GM18861 (cell line): ENCODE measurements around the gene LAT.
"Not testable (repeated sequence)": the region's sequence is repeated elsewhere in the genome, so short reads cannot be mapped to it uniquely, and the experiment has no call there.

ENCODE experiments used
- ATAC-seq: cut with Tn5 transposase; IDR thresholded peaks from one replicate; pipeline ENCODE4 v1.9.1; 2021; ENCODE audit not compliant: unreplicated experiment

Gene LAT, protein sequence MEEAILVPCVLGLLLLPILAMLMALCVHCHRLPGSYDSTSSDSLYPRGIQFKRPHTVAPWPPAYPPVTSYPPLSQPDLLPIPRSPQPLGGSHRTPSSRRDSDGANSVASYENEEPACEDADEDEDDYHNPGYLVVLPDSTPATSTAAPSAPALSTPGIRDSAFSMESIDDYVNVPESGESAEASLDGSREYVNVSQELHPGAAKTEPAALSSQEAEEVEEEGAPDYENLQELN

DNA sequence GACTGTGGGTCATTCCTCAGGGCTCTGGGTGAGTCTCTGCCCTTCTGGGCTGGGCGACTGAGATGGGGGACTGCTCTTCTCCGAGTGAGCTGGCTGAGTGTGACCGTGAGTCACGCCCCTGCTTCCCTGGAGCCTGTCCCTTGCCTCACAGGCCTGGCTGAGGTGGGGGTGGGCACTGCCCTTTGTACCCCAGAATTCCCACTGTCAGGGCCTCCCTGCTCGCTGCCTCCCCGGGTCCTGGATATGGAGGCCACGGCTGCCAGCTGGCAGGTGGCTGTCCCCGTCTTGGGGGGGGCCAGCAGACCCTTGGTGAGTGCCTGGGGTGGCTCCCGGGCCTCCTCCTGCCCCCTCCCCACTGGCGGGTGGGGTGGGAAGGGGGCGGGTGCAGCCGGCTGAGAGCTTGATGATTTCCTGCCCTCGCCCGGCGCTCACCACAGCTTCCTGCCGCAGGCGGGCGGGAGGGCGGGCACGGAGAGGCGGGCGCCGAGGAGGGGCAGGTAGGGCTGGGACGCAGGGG, at the start of gene LAT:
Gene LAT, plus strand, starts transcription at position 434 of the 517 bp plus-strand sequence. CDS start 366 bp downstream, outside the sequence.
- no peak for ATAC-seq

DNA sequence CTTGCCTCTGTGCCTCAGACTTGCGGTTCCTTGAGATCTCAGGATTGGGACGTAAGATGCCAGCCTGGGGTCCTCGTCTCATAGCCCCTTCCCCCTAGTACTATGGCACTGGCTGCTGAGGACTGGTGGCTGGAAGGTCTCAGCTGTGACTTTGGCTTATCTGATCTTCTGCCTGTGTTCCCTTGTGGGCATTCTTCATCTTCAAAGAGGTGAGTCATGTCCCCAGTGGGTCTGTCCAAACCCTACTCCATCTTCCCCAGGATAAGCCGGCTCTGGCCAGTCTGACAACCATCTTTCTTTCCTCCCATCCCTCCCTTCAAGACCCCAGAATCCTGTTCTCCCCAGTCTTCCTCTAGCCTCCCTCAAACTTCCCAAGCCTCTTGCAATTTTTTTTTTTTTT, 49.5 kb upstream of the LAT start:
- ATAC-seq: no peak

DNA sequence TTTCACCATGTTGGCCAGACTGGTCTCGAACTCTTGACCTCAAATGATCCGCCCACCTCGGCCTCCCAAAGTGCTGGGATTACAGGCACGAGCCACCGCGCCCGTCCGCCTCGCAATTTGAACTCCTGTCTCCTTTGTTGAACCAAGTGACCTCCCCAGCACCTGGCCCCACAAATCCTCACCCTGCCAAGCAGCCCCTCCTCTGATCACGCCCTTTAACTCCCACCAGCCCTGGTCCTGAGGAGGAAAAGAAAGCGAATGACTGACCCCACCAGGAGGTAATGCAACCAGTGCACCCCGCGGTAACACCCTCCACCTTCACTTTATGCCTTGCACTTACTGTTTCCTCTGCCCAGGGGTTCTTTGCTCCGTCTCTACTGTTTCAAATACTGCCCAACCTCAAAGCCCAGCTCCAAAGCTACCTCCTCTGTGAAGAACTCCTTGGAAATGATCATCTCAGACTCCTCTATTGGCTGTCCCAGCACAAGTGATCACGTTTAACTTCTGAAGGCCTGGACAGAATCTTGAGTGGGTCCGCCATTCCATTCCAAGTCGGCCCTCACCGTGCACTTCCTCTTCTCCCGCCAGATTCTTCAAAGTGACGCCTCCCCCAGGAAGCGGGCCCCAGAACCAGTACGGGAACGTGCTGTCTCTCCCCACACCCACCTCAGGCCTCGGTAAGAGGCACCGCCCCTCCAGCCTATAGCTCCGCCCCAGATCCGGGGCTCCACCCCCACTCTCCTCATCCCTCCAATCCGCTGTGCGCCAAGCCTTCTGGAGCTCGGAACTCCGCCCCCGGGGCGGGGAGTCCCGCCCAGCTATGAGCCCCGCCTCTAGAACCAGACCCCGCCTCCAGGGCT, 48.7 kb upstream of the LAT start:
- peak; percentile 68 for ATAC-seq

DNA sequence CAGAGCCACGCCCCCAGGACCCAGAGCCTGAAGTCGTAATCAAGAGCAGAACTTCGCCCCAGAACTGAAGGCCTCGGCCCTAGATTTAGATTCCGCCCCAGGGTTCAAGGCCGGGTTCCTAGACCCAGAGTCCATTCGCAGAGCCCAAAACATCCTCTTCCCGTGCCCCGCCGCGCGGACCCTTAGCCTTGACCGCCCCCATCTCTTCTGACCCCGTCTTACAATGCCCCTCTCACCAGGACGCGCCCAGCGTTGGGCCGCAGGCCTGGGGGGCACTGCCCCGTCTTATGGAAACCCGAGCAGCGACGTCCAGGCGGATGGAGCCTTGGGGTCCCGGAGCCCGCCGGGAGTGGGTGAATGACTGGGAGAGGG, 48.1 kb upstream of the LAT start:
- ATAC-seq: no peak

DNA sequence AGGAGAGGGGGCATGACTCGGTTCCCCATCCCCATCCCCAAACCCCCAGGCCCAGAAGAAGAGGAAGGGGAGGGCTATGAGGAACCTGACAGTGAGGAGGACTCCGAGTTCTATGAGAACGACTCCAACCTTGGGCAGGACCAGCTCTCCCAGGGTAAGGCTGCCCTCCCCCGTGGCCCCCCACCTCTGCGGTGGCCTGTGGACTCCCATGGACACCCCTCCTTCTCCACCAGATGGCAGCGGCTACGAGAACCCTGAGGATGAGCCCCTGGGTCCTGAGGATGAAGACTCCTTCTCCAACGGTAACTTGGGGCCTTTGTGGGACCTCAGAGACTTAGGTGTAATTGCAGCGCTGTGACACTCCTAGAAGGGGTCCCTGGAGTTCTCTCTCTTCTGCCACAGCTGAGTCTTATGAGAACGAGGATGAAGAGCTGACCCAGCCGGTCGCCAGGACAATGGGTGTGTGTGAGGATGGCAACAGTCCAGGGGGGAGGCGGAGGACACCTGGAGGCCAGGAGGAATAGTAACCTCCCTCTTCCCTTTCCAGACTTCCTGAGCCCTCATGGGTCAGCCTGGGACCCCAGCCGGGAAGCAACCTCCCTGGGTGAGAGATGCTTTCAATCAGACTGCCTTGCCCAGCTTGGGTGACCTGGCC, 47.5 kb upstream of the LAT start:
- ATAC-seq: no peak

DNA sequence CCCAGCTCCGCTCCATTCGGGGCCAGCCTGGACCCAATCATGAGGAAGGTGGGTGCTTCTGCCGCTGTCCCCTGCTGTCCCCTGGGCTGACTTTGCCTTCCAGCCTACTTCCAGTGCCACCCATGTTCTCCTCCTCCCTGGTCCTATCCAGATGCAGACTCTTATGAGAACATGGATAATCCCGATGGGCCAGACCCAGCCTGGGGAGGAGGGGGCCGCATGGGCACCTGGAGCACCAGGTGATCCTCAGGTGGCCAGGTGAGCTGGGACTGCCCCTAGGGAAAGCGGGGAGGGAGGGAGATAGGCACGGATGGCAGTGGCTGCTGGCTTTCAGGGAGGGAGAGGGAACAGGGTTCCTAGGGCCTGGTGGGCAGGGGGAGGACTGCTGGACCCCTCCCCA, 46.1 kb upstream of the LAT start:
- ATAC-seq: no peak

DNA sequence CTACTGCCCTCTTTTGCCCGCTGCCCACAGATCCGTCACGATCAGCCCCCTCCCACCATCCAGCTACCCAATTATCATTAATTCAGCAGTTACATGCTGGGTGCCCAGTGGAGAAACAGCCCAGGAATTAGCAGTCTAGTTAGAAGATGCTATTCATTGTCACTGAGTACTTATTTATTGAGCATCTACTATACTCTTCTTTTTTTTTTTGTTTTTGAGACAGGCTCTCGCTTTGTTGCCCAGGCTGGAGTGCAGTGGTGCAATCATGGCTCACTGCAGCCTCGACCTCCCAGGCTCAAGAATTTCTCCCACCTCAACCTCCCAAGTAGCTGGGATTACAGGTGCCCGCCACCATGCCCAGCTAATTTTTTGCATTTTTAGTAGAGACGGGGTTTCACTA, 45.0 kb upstream of the LAT start:
- not testable (repeated sequence) for ATAC-seq

DNA sequence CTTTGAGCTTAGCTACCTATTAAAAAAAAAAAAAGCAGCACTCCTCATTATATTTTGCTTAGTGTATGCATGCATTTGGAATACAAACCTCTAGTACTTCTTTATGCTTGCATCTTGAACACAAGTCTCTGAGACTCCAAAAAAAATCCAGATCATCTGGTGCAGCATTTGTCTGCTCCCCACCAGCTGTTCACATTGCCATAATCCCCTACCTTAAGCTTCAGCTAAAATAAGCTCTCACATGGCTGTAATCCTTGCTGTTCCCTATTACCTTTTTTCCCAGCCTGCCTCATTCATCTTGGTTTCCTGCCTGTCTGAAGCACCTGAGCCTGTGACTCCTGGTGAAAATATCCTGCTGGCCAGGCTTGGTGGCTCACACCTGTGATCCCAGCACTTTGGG, 41.6 kb upstream of the LAT start:
- ATAC-seq: no peak

DNA sequence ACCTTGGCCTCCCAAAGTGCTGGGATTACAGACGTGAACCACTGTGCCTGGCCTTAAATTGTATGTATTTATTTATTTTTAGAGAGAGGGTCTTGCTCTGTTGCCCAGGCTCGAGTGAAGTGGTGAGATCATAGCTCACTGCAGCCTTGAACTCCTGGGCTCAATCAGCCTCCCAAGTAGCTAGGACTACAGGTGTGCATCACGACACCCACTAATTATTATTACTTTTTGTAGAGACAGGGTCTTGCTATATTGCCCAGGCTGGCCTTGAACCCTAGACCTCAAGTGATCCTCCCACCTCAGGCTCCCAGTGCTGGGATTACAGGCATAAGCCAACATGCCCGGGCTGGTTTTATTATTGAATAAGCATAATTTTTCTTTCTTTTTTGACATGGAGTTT, 38.2 kb upstream of the LAT start:
- no peak for ATAC-seq

DNA sequence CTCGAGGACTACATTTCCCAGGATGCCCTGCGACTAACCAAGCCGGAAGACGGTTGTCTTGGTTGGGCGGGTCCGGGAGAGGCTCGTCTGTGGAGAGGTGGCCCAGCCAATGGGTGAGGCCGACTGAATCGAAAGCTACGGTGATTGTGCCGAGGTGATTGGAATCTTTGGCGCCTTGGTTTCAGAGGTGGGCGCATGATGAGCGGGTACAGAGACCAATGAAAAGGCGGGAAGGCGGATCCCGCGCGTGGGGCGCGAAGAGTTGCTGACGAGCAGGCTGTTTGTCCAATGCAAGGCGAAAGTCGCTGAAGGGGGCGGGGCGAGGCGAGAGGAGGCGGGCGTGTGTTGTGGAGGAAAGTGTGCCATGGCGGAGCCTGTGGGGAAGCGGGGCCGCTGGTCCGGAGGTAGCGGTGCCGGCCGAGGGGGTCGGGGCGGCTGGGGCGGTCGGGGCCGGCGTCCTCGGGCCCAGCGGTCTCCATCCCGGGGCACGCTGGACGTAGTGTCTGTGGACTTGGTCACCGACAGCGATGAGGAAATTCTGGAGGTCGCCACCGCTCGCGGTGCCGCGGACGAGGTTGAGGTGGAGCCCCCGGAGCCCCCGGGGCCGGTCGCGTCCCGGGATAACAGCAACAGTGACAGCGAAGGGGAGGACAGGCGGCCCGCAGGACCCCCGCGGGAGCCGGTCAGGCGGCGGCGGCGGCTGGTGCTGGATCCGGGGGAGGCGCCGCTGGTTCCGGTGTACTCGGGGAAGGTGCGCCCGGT, 34.0 kb upstream of the LAT start, which contains the start of gene NFATC2IP:
Gene NFATC2IP, plus strand, starts transcription at position 290 of the 762 bp plus-strand sequence. Its CDS starts 75 bp downstream, at position 365.
- ATAC-seq: peak; percentile 92

DNA sequence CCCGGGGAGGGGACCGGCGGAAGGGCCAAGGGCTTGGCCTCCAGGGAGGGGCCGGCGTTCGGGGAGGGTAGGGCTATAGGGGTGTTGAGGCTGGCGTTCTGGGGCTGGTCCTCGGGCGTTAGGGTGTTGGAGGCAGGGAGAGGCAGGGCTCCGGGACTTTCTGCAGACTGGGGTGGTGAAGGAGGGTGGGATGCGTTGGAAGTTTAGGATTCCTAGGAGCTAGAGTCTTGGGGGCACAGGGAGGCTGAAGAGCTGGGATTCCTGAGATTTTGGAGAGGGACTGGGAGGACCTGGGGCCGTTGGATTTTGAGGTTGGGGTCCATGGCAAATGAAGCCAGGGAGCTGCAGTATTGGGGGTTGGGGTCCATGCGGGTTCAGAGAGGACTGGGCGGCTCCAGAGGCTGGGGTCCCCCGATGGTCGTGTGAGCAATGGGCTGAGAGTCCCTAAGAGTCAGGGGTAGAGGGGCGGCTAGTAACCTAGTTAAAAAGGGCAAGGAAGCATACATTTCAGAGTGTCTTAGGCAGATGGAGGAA, 33.4 kb upstream of the LAT start:
- ATAC-seq: no peak

DNA sequence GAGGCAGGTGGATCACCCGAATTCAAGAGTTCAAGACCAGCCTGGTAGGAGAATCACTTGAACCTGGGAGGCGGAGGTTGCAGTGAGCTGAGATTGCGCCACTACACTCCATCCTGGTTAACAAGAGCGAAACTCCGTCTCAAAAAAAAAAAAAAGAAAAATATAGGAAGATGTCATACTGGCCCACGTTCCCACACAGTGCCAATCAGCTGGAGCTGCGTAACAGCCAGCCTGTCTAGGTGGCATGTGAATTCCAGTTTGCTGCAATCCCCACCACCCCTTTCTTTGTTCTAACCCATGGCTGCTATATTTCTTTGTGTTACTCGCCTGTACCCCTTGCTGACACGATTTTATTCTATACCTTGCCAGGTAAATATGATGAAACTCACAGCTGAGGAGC, 26.6 kb upstream of the LAT start:
- ATAC-seq: no peak

DNA sequence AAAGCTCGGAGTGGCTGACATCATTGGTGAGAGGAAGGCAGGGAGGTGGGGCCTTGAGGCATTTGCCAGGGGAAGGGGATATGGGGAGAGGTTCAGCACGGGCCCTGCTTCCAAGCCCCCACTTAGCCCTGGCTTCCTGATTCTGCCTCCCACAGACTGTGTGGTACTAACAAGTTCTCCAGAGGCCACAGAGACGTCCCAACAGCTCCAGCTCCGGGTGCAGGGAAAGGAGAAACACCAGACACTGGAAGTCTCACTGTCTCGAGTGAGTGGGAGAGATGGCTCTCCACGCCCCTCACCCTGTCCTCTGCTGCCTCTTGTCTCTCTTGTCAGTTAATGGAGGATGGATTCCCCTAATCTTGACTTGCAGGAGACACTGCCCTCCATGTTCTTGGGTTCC, 26.0 kb upstream of the LAT start:
- no peak for ATAC-seq

DNA sequence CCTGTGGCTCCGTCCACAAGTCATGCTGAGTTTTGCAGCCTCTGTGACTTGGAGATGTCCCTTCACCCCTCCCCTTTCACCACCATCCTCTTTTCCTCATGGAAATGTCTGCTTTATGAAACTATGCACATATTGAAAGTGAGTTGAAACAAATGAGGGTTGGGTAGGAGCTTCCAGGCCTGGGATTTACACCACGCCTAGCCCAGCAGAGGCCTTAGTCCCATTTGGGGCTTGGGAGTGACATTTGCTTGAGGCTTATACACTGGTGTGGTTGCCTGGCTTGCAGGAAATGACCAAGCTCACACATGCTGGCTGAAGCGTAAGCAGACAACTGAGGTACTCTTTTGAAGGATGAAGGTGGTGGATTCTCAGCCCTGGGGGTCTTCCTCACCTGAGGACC, 20.8 kb upstream of the LAT start:
- no peak for ATAC-seq

DNA sequence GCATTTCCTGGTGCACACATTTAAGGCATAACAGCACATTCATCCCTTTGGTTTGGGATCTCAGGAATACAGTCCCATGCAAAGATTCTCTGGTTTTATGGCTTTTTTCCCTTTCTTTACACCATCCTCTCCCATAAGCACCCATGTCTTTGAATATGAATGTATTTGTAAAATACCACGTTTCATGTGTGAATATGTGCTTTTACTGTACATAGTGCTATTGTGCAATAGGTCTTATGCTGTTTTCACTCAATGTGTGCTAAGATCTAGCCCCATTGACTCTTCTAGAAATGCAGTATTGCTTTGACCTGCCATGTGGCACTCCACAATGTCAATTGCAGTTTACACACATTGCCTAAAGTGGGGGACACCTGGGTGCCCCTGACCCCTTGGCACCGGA, 20.4 kb upstream of the LAT start:
- ATAC-seq: no peak

DNA sequence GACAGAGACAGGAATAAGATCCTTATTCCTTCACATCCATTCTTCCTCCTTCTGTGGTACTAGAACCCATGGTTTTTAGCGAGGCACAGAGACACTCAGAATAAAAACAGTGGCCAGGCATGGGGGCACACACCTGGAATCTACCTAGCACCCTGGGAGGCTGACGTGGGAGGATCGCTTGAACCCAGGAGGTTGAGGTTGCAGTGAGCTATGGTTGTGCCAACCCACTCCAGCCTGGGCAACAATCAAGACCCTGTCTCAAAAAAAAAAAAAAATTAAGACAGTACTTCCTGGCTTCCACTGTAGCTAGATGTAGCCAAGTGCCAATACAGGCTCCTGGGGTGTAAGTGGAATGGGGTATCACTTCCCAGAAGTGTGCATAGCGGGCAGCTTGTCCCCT, 17.7 kb upstream of the LAT start:
- ATAC-seq: no peak

DNA sequence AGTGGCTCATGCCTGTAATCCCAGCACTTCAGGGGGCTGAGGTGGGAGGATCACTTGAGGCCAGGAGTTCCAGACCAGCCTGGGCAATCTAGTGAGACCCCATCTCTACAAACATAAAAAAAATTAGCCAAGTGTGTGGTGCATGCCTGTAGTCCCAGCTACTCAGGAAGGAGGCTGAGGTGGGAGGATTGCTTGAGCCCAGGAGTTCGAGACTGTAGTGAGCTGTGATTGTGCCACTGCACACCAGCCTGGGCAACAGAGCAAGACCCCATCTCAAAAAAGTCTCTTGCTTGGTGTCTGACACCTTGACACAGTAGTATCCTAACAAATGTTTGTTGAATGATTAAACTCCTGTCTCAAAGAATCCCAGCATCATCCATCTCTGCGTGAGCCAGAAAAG, 15.2 kb upstream of the LAT start:
- not testable (repeated sequence) for ATAC-seq

DNA sequence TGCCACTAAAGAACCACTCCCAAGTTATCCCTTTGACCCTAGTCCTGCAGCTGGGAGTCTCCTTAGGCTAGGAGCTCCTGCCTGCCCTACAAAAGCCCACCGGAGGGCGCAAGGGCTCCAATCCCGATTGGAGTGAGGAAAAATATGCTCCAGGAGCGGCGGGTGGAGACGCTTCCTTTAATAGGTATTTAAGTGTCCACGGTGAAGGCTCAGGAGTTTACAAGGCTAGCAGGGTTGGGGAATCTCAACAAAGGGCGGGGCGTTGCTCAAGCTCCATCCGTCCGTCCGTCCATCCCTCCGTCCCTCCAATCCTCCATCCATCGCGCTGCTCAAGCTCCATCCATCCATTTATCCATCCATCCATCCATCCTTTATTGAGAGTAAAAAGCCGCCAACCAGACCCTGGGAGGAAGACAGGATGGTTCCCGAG, 10.8 kb upstream of the LAT start:
- no peak for ATAC-seq

DNA sequence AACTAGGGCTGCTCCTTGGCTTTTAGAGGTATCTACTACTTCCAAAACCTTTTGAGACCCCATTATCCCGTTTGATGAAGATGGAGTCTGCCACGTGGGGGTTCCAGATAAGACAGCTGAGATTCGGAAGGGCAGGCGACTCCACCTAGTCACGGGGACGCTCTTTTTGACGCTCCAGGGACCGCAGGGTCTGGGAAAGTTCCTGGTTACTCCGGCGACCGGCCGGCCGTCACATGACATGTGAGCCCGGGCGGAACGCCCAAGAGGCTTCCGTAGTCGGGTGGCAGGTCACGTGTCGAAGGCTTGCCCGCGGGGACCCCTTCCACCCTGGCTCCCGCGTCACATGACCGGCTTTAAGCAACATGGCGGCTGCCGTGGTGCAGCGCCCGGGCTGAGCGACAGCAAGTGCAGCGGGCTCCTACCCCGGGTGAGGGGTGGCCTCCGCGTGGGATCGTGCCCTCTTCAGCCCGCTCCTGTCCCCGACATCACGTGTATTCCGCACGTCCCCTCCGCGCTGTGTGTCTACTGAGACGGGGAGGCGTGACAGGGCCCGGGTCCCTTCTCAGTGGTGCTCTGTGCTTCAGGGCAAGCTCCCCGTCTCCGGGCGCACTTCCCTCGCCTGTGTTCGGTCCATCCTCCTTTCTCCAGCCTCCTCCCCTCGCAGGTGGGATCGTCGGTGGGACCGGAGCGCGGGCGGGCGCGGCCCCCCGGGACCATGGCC, 10.3 kb upstream of the LAT start, which contains the start of gene SPNS1:
Gene SPNS1, plus strand, starts transcription at position 342 of the 721 bp plus-strand sequence. Its CDS starts 374 bp downstream, at position 716.
- peak; percentile 80 for ATAC-seq

DNA sequence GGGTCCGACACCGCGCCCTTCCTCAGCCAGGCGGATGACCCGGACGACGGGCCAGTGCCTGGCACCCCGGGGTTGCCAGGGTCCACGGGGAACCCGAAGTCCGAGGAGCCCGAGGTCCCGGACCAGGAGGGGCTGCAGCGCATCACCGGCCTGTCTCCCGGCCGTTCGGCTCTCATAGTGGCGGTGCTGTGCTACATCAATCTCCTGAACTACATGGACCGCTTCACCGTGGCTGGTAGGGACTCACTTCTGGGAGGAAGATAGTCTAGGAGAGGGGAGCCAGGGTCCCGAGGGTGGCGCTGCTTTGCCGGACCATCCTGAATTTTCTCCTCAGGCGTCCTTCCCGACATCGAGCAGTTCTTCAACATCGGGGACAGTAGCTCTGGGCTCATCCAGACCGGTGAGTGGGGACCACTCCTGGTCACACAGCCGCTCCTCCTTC, 9.7 kb upstream of the LAT start:
- peak; percentile 7 for ATAC-seq
